Suppressor macrophage treated with lipopolysaccharide for 4 hours (primary cell): Measurements from ENCODE around the gene PDK3.
A peak's percentile ranks its signal among the peaks of the same experiment; 100 is the strongest.

Experiments used
- DNase-seq: peaks from one replicate; pipeline ENCODE4 v3.0.0-alpha.2; 2020

Gene PDK3

DNA sequence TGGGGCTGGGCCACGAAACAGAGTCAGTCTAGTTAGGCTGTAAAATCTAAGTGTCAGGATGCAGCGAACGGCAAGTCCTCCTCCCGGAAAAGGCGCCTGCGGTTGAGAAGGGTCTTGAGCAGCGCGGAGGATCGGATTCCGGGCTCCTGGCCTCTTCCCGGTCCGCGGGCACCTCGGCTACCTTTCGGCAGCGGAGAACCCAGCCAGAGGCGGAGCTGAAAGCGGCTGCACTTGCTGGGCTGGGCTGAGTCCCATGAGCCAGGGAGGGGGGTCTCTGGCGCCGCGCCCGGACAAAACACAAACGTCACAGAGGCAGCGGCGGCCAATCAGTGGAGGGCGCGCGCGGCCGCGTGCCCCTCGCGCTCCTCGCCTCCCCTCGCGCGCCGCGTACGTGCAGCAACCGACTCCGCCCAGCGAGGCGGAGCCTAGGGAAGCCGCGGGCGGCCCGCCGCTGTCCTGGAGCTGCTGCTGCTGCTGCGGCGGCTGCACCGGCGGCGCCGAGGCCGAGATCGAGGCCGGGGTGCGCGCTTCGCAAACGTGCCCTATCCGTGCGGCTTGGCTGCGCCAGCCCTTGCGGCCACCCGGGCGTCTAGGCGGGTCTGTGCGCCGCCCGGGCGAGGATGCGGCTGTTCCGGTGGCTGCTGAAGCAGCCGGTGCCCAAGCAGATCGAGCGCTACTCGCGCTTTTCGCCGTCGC is at the start of gene PDK3:
Gene PDK3, plus strand, starts transcription at position 451 of the 696 bp plus-strand sequence. Its CDS starts 170 bp downstream, at position 621.
- DNase-seq, result peak; percentile 89

DNA sequence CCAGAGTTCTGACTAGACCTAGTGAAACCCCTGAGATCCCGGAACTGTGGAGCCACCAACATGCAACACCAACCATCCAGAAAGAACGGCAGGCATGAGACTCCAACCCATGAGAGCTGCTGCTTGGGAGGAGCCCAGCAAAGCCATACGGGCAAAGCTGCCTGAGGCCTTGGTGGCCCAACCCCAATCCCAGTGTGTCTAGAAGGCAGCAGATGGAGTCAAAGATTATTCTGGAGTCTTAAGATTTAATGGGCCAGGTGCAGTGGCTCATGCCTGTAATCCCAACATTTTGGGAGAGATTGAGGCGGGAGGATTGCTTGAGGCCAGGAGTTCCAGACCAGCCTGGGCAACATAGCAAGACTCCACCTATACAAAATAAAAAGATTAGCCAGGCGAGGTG is 49.2 kb upstream of the PDK3 start:
- no peak for DNase-seq

DNA sequence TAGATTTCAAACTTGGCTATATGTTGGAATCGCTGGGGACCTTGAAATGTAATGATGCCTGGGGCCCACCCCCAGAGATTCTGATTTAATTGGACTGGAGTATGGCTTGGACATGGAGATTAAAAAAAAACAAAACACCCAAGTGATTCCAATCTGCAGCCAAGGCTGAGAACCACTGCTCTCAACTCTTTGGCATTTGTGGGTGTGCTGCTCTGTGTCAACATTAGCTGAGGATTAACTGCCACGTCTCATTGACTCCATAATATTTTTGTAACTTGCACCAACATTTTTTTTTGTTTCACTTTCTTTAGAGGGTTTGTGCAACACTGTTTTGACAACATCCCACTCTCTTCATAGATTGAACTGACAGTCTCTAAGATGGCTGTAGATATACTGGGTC is 41.1 kb upstream of the PDK3 start:
- no peak for DNase-seq

DNA sequence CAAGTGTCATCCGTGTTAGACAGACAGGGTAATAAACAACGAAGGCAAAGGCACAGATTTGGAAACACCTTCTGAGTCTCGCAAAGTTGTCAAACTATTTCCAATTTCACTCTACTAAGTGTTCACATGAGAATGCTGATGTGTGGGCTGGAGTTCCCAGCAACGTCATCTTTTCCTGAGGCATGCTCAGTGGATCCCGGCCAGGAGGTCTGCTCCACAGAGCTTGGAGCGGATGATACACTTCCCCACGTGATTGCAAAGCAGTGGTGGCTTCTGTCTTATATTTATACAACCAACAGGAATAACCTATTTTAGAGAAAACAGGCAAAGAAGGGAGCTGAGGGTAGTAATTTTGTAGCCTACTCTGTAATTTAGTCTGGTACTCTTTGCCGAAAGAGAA is 40.1 kb upstream of the PDK3 start:
- DNase-seq, result no peak

DNA sequence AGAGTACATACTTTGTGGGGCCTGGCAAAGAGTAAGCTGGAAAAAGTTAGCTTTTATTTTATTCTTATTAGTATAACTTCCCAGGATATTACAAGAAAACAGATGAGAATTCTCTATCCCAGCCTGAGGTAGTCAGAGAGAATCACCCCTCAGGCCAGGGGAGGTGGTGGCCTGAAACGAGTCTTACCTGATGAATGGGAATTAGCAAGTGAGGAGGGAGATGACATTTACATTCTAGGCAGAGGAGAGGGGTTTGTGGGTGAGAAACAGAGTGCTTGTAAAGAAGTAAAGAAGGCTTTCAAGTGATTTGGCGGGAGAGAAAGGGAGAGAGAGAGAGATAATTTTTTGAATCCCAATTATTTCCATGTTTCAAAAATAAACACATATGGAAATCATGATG is 39.3 kb upstream of the PDK3 start:
- no peak for DNase-seq

DNA sequence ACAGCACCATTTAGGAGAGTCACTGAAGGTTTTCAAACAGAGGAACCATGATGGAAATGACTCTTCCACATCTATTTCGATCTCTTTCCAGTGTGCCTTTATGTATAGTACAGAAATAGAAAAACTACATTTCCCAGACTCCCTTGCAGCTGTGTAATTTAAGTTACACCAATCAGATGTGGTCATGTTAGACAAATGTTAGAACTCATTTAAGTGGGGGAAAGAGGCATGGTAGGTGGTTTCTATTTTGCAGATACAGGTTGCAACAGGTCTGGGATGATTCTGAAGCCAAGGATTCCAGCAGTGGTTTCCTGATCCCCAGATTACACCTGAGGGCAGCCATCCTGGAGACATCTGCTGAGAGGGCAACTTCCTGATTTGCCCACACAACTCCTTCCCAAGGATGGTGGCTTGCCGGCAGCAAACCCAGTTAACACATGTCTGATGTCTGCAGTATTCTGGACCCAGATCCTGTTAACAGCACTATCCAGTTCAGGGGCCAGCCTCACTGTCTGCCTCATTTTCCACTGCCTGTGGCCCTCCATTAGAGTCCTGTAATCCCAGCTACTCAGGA is 38.7 kb upstream of the PDK3 start:
- no peak for DNase-seq

DNA sequence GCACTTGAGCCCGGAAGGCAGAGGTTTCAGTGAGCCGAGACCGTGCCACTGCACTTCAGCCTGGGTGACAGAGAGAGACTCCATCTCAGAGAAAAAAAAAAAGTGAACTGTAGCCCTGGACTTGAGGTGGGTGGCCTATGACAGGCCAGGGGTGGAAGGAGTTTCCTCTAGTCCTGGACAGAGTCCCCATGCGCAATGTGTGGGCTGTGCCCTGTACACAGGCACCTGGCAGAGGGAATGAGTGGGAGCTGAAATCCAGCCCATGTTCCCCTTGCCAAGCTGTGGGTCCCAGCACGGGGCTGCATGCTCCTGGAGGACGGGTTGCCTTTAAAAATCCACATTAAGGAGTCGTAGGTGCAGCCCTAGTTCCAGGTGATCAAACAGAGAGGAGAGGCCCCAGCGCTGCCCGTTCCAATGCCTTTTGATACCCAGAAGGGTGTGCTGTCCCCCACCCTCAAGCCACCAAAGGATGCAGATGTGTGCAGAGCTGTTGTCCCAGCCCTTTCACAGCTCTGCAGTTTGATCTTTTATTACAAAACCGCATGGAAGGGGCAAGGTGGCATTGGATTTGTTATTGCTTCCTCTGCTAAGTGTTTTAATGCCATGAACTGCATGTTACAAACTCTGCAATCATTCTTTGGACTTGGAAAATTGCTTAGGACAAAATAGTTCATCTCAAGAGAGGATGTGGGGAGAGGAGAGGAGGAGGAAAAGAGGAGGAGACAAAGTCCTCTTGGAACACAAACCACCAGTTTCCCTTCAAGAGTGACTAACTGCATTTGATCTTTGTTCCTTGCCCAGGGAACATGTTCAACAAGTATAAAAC is 38.0 kb upstream of the PDK3 start:
- no peak for DNase-seq

DNA sequence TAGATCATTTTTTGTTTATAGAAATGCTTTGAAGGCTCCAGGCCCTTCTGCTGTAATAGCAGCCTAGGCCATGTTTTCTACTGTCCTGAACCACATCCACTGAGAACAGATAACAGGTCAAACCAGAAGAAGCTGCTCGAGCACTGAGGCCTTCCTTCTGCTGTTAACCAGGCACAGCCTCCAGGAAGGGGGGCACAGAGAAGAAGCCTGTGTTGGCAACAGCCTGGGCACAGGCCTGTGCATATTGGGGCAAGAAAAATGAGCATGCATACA is 37.4 kb upstream of the PDK3 start:
- no peak for DNase-seq

DNA sequence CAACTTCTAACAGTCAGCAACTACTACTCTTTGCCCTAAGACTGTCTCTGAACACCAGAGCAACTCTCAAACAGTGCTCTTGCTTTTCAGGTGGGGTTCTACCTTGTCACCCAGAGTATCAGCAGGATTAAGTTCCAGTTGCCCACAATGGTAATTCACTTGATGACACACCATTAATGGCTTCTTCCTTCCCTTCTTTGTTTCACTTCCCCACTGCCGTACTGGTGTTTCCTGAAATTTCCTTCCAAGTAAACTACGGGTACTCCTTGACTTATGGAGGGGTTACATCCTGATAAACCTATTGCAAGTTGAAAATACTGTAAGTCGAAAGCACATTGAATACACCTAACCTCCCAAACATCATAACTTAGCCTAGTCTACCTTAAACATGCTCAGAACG is 36.6 kb upstream of the PDK3 start:
- peak; percentile 25 for DNase-seq

DNA sequence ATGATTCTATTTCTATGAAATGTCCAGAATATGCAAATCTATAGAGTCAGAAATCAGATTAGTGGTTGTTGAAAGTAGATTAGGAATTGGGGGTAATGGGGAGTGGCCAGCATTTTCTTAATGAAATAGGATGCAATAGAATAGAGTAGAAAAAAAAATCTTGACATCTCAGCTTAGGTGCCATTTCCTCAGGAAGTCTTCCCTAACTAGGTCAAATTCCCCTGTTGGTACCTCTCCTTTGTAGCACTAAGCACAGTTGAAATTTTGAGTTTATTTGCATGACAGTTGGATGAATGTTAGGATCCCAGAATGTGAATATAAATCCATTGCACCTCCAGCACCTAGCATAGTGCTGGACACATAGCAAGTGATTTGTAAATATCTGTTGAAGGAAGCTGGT is 30.0 kb upstream of the PDK3 start:
- no peak for DNase-seq

DNA sequence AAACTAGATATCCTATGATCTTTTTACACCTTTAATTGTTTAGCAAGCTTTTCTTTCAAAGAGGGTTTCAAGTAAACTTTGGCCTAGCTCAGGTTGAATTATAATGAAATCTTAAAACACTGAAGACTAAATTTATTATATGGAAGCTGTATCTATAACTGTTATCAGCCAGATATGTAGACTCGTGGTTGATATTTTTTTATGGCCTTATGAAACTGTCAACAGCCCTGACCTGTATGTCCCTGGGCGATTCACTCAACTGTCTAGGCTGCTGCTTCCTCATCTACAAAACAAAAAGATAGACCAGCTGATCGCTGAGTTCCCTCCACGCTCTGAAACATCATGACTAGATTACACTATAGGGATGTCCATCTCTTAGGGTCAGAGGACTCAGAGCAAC is 21.2 kb upstream of the PDK3 start:
- no peak for DNase-seq

DNA sequence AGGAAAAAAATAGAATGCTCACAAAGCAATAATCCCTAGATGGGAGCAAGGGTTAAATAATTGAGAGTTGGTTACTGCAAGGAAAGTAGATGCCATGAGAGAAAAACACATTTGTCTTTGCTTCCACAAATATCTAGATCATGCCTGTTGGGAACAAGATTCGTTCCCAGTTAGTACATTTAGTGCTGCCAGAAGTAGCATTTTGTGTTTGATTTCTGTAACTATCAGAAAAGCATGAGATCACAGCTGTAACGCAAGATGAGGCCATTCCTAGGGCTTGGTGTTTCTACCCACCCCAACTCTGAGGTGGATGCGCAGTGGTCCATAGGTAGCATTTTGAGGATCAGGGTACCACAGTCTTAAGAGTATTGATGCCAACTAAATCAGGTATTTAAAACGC is 20.4 kb upstream of the PDK3 start:
- DNase-seq, result no peak

DNA sequence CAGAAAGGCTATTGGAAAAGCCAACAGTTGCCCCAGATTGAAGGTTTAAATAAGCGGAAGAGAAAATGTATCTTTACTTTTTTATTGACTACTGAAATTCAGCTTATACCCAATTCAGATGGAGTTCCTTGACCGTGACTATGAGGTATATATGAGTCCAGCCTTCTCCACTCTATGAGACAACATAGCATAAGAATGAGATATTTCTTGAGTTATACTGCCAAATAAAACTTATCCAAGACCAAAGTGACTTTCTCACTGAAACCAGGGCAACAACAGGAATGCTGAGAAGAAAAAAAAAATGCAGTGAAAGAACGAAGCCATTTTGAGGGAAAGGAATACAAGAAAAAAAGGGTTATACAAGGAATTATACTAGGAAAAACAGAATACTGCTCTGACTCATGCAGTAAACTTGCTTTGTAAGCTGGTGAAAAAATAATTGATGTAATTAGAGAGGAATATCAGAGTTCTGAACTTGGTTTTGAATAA is 16.3 kb upstream of the PDK3 start:
- DNase-seq, result no peak

DNA sequence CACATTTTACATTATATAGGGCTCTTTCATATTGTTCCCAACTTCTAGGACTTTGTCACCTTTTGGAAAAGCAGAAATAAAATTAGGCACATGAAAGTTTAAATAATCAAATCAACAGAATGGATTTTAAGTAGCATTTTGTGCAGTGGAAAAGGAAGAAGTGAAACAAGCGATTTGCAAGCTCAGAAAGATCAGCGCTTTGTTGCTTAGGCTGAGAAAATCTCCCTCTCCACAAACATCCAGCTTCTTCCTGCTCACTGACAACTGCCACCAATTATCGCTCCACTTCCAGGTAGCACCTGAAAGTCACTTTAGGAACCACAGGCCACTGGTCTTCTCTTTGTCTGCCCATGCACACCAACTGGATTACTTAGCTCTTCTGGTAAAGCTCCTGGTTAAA is 2.0 kb upstream of the PDK3 start:
- no peak for DNase-seq

DNA sequence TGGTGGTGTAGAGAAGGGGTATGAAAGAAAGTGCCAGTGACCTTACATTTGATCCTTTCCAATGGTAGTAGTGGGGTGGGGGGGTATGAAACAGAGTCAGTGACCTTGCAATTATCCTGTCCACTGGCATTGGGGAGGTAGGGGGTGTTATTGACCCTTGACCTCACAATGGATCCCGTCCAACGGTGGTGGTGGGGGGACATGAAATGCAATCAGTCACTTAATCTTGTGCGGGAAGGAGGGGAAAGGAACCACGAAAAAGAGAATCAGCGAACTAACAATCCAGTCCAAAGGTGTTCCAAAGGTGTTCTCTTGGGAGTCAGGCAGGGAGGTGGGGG is 619 bp upstream of the PDK3 start:
- DNase-seq, result no peak

DNA sequence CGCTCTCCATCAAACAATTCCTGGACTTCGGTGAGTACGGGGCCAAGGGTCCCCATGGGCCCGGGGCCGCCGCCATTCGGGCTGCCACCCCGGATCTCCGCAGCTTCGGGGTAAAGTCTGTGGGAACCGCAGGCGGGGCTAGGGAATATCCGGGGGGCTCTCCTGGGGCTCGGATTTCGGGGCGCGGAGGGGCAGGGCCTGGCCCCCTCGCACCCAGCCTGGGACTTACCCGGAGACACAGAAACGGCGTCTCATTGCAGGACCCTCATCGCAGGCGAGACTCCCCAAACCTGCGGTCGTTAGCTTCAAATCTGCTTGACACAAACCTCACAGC is 413 bp downstream of the PDK3 start:
- no peak for DNase-seq

DNA sequence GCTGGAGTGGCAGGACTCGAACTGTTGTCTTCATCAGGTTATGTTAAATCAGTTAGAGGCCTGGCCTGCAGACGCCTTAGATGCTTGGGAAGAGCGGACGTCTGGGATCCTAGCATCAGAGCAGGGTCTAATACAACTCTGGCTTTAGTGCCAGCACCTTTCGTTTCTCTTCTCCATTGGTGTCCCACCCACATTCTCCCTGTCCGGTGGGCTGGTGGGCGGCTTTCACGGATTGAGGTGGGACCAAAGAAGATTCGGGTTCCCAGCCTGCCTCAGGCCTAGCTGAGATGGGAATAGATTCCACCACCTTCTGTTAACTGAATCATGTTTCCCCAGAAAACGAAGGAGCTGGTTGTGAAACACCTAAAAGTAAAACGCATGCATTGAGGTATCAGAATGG is 939 bp downstream of the PDK3 start:
- DNase-seq, result no peak

DNA sequence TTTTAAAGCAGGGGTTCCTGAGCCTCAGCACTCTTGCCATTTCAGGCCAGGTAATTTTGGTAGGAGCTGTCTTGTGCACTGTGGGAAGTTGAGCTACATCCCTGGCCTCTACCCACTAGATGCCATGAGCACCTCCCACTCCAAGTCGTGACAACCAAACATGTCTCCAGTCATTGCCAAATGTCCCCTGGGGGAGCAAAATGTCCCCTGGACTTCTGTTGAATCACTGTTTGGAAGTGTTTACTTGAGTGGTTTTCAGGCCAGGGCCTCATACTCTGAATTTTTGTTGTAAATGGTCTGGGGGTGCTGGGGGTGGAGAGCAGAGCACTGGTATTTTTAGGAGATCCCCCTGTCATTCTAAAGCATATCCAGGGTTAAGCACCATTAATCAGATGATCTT is 3.2 kb downstream of the PDK3 start:
- DNase-seq, result no peak

DNA sequence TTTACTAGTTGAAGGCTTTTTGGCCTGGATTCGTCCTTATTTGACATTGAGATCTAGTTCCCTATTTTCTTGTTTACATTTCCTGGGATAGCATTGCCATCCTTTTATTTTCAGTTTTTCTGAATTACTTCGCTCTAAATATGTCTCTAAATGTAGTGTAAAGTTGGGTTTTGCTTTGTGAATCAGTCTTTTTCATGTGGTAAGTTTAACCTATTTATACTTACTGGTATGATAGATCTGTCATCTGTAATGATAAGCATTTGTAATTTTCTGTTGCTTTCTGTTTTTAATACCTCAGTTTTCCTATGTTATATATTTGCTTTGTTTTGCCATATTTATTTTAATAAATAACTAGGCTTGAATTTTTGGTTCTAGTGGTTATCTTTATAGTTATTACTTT is 6.7 kb downstream of the PDK3 start:
- DNase-seq, result no peak

DNA sequence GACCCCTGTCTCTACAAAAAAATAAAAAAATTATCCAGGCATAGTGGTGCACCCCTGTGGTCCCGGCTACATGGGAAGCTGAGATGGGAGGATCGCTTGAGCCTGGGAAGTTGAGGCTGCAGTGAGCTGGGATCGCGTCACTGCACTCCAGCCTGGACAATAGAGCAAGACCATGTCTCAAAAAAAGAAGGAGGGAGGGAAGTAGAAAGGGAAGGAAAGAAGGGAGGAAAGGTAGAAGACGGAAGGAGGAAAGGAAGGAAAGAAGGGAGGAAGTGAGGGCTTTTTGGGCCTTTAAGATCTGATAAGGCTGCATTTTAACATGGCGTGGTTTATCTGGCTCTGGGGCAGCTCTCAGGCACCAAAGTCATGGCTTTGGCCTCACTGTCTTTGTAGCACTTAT is 10.4 kb downstream of the PDK3 start:
- no peak for DNase-seq

DNA sequence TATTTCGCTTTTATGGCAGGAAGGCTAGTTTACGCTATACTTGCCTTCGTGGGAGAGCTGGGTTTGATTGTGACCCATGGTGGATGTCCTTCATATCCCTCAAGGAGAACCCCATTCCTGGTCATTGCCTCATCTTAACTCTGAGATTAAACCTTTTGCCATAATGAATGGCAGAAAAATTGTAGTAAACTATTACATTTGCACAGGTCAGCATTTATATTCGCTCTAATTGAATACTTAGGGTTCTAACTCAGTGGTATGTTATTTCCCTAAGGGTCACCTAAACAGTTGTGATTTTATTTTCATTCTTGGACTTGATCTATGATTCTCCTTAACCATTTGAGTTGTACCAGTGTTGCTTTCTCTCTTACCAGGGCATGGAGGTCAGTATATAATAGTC is 13.4 kb downstream of the PDK3 start:
- no peak for DNase-seq

DNA sequence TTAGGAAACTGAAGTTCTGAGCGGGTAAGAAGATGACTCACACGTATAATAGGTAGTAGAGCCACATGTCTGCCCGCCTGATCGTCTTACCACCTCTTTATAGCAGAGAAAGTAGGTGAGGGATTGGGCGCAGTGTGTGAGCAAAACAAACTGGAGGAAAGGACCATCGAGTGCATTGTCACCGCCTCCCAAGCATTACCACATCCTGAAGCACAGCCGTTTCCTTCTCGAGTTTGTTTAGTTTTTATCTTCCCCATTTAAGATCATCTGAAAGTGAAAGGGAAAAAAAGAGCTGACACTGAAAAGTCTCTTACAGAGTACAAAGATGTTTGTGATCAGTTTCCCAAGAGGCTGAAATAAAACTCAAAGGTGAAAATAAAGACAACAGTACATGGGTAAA is 14.8 kb downstream of the PDK3 start:
- DNase-seq, result peak; percentile 80

DNA sequence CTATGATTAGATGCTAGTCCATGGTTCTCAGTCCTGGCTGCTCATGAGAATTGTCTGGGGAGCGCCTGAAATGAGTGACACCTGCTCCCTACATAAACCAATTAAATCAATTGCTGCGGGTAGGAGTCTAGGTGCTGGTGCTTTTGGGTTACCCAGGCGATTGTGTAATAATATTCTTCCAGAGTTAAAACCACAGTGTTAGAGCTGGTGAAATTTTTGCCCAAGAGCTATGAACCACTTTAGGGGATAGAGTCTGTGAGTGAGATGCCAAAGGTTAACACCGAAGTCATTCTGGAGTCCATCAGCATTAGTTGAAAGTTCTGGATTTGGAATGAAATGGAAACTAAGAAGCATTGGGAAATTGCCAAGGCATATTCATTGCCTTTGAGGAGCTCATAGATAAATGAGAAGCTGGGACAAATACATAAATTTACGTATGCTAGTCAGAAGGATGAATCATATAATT is 15.3 kb downstream of the PDK3 start:
- peak; percentile 60 for DNase-seq

DNA sequence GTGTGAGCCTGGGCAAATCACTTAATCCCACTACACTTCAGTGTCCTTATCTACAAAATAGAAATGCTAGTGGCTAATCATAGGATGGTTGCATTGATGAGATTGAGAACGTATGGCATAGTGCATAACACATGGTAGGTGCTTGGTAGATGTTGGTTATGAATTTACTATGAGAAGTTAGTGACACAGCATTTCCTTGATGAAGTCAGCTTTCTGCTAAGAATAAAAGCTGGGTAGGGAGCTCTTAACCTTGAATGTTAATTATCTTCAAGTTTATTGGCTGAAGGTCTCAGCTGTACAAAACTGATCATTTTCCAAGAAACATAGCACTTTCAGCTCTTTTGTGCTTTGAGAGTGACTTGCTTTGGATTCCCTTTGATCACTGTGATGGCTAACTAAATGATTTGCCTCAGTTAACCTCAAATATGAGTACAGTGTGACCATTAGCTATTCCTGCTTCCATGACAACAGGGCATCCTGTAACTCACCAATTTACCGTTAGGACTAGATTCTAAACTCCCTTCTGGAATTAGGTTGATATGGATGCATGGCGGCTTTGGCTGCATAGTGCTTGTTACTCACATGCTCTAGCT is 17.8 kb downstream of the PDK3 start:
- no peak for DNase-seq
